D721Med (cell line): ENCODE data around the gene HORMAD2.

Experiments used
- DNase-seq: peaks from one replicate; pipeline ENCODE4 v3.0.0; 2011; ENCODE audit warnings: low spot score; ENCODE audit not compliant: insufficient read length
- FAIRE-seq: peaks from 2 replicates; lab custom pipeline; 2011; peaks lifted over from hg19 to GRCh38; lab: Jason Lieb, UNC
- CTCF ChIP-seq: IDR thresholded peaks from 2 replicates; pipeline ENCODE4 v1.5.1; 2012; ENCODE audit warnings: mild to moderate bottlenecking, control low read depth; ENCODE audit not compliant: insufficient read depth; ENCODE audit errors: missing control alignments

The HORMAD2 gene

GRCh38 chr22:30121960-30122359 lies 41.7 kb downstream of the HORMAD2 start:
- FAIRE-seq (no peak), DNase-seq (no peak)

GRCh38 chr22:30123463-30123862 lies 43.2 kb downstream of the HORMAD2 start:
- DNase-seq (no peak), FAIRE-seq (no peak)
- TF ChIP-seq CTCF: no peak

More at GRCh38 chr22:30121960-30122359, 41.7 kb downstream of the HORMAD2 start:
- TF ChIP-seq CTCF: no peak

- FAIRE-seq: no peak
- DNase-seq: no peak
These were observed 47.5 kb downstream of the HORMAD2 start for GRCh38 chr22:30127749-30128166.

GRCh38 chr22:30128511-30128910 lies 48.2 kb downstream of the HORMAD2 start:
- FAIRE-seq: no peak
- TF ChIP-seq CTCF: no peak
- no peak for DNase-seq

More at GRCh38 chr22:30127749-30128166, 47.5 kb downstream of the HORMAD2 start:
- no peak for TF ChIP-seq CTCF

GRCh38 chr22:30129636-30130035 lies 49.4 kb downstream of the HORMAD2 start:
- no peak for DNase-seq
- no peak for FAIRE-seq
- TF ChIP-seq CTCF: no peak

GRCh38 chr22:30132290-30132996 lies 52.2 kb downstream of the HORMAD2 start:
- FAIRE-seq (no peak), DNase-seq (no peak)
- TF ChIP-seq CTCF: no peak

GRCh38 chr22:30140414-30140813 lies 60.1 kb downstream of the HORMAD2 start:
- TF ChIP-seq CTCF: no peak
- no peak for DNase-seq
- FAIRE-seq: no peak
